Mucosa of stomach (tissue), 1 donor: Measurements from ENCODE around the gene MYRIP.
"Not testable (repeated sequence)": the region's sequence is repeated elsewhere in the genome, so short reads cannot be mapped to it uniquely, and the experiment has no call there.

ENCODE experiments used
- H3K27me3 ChIP-seq: one replicate; pipeline ENCODE4 v1.7.0; 2013; ENCODE audit warnings: mild to moderate bottlenecking, low read length; ENCODE audit not compliant: control insufficient read depth, insufficient read depth
- H3K36me3 ChIP-seq: one replicate; pipeline ENCODE4 v1.7.0; 2013; ENCODE audit warnings: low read length; ENCODE audit not compliant: control insufficient read depth, insufficient read depth
- H3K4me1 ChIP-seq: one replicate; pipeline ENCODE4 v1.7.0; 2013; ENCODE audit warnings: mild to moderate bottlenecking, low read length; ENCODE audit not compliant: control insufficient read depth, insufficient read depth
- H3K4me3 ChIP-seq: one replicate; pipeline ENCODE4 v1.7.0; 2013; ENCODE audit warnings: low read length
- H3K9ac ChIP-seq: one replicate; pipeline ENCODE4 v1.7.0; 2013; ENCODE audit warnings: mild to moderate bottlenecking, low read length, moderate library complexity
- H3K9me3 ChIP-seq: one replicate; pipeline ENCODE4 v1.7.0; 2013; ENCODE audit warnings: mild to moderate bottlenecking, low read length, moderate library complexity; ENCODE audit not compliant: control insufficient read depth
- donor health status: Pancreatic carcinoma.

Gene MYRIP

DNA sequence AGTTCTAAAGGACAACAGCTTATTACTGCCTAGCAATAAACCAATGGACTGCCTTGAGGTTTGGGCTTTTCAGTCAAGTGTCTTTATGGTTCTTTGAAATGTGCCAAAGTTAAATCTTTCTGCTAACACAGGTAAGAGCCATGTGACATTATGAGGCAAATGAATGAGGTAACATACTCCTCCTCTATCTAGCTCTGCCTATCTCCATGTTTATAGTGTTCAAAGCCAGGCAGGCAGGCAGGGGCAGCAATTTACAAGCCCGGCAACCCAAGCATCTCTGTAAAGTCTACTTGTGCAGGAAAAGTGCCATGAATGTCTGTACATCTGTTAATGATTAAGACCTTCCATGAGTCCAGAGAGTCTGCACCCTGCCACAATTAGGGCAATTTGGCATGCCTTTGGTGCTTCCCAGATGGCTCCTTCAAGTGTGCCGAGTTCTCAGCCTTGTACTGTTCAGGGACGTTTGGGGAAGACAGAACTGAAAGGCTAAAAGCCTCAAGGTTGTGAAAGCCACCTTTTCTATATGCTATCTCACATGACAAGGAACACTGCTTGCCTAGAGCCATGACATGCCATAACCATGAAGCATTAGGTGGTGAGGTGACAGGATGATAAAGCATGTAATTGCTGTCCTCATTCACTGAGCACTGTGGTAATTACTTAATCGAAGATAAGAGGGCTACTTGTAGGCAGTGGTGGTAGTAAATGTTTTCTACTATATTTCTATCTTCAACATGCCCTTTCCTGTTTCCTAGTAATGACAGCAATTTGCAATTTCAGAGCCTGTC, 458.7 kb downstream of the MYRIP start:
- no peaks in the 10 kb centered on the region for H3K9me3 ChIP-seq
- no peak overlapping the region for H3K4me3 ChIP-seq
- H3K4me1 ChIP-seq = no peaks in the 10 kb centered on the region
- no peak overlapping the region for H3K9ac ChIP-seq
- no peaks in the 10 kb centered on the region for H3K36me3 ChIP-seq
- H3K27me3 ChIP-seq = no peaks in the 10 kb centered on the region

DNA sequence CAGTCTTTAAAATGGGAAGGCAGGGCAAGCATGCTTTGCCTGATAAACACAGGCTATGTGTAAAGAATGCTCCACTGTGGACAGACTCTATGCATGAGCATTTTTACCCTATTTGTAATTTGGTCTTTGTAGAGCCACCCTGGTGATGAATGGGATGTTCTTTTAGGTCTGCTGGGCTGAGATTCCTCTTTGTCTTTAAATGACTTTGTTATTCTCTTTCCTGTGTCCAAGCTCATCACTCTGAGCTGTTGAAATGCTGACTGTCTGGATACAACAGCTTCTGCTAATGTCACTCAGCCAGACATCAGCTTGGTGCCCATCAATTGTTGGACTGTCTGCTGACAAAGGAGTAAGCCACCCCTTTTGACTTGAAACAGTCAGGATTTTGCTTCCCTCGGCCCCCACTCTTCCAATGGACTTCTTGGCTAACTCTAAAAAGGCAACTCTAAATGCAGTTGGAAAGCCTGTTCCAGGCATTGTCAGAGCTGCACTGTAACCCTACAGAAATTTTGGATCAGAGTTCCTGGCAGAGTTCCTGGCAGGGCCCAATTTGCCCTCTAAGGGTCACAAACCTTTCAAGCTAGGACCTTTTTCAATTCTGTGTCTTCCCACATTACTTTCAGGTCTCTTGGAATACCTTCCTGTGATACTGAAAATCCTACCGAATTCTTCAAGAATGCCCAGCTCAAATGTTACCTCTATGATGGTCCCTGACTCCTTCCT, 459.6 kb downstream of the MYRIP start:
- no peak overlapping the region for H3K9ac ChIP-seq
- H3K4me1 ChIP-seq = no peaks in the 10 kb centered on the region
- H3K36me3 ChIP-seq = no peaks in the 10 kb centered on the region
- H3K27me3 ChIP-seq = no peaks in the 10 kb centered on the region
- no peaks in the 10 kb centered on the region for H3K9me3 ChIP-seq
- H3K4me3 ChIP-seq = no peak overlapping the region

DNA sequence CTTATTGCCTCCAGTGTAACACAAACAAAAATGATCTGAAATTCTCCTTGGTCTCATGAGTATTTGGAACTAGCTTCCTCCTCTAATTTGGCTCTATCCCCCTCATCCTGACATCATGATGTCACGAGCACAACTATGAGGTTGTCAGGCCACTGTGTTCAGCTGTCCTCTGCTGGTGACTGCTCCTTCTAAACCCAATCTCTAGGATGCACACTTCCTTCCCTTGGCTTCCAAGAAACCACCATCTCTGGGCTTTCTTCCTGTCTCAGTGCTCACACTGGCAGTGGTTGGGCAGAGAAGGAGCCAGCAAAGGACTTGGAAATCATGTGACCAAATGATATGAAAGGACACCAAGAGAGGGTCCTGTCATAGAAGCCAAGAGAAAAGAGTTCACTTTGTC, 469.4 kb downstream of the MYRIP start:
- Histone ChIP-seq H3K27me3 (no peaks in the 10 kb centered on the region), H3K9ac (no peak overlapping the region), H3K4me1 (no peaks in the 10 kb centered on the region), H3K36me3 (no peaks in the 10 kb centered on the region), H3K9me3 (no peaks in the 10 kb centered on the region), H3K4me3 (no peak overlapping the region)

DNA sequence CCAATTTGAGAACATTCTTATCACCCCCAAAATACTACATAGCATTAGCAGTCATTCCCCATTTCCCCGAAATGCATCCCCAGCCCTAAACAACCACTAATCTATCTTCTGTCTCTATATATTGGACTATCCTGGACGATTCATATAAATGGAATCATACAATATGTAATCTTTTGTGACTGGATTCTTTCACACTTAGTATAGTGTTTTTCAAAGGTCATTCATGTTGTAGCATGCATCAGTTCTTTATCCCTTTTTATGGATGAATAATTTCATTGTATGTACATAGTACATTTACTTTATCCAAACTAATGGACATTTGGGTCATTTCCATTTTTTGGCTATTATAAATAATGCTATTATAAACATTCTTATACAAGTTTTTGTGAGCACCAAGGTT, 472.6 kb downstream of the MYRIP start:
- H3K4me1 ChIP-seq = no peaks in the 10 kb centered on the region
- H3K36me3 ChIP-seq = no peaks in the 10 kb centered on the region
- H3K4me3 ChIP-seq = no peak overlapping the region
- H3K27me3 ChIP-seq = no peaks in the 10 kb centered on the region
- H3K9ac ChIP-seq = no peak overlapping the region
- no peaks in the 10 kb centered on the region for H3K9me3 ChIP-seq

DNA sequence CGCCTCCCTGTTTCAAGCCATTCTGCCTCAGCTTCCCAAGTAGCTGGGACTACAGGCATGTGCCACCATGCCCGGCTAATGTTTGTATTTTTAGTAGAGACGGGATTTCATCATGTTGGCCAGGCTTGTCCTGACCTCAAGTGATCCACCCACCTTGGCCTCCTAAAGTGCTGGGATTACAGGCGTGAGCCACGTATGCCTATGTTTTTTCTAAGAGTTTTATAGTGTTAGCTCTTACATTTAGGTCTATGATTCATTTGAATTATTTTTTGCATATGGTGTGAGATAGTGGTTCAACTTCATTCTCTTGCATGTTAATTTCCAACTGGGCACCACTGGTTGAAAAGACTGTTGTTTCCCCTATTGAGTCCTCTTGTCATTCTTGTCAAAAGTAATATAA, 473.6 kb downstream of the MYRIP start:
- not testable (repeated sequence) for H3K36me3 ChIP-seq, H3K4me1 ChIP-seq, H3K9me3 ChIP-seq, H3K9ac ChIP-seq, H3K27me3 ChIP-seq, H3K4me3 ChIP-seq

DNA sequence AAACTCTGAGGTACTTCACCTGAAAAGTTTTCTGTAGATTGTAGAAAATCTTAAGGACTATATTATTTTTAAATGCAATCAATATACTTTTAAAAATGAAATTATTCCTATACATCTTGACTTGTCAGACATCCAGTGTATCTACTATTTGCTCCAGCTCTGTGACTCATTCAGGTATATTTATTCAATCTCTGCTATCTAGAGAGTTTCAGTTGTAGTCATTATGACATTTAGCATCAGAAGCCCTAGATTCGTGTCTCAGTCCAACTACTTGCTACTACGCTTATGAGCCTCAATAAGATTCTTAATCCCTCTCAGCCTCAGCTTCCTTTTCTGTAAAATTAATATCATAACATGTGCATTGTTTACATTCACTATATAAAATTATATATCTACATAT, 477.8 kb downstream of the MYRIP start:
- Histone ChIP-seq H3K36me3 (no peaks in the 10 kb centered on the region), H3K4me1 (no peaks in the 10 kb centered on the region), H3K27me3 (no peaks in the 10 kb centered on the region), H3K4me3 (no peak overlapping the region), H3K9ac (no peak overlapping the region), H3K9me3 (no peaks in the 10 kb centered on the region)

DNA sequence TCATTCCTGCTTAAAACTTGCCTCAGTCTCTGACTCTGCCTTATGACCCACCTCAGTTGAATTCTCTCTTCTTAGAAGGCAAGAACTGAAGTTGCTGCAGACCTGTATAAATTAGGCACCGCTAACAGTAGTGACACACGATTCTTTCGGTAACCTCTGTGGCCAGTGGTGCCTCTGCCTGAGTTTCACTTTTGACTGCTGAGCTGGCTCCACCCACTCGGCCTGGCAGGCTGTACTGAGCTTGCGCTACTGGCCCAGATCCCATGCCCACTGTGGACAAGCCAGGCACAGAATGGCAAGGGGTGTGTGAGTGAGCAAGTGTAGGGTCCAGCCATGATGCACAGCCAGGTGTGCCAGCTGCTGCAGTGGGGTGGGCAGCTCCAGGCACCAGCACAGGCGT, 481.0 kb downstream of the MYRIP start:
- Histone ChIP-seq H3K9ac (no peak overlapping the region), H3K4me1 (no peaks in the 10 kb centered on the region), H3K4me3 (no peak overlapping the region), H3K36me3 (no peaks in the 10 kb centered on the region), H3K9me3 (no peaks in the 10 kb centered on the region), H3K27me3 (no peaks in the 10 kb centered on the region)

DNA sequence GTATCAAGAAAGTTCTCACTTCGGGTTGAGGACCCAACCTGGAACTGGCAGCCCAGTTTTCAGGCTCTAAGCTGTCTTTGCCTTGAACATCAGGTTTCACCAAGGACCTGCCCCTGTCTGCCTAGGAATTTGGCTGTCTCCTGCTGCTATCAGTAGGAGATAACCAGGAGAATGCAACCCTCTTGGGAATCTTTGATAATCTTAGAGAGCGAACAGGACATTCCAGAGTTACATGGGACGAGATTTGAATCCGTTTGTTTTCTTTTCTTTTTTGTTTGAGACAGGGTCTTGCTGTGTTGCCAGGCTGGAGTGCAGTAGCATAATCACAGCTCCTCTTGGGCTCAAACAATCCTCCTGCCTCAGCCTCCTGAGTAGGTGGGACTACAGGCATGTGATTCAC, 482.1 kb downstream of the MYRIP start:
- Histone ChIP-seq H3K9ac (no peak overlapping the region), H3K27me3 (no peaks in the 10 kb centered on the region), H3K4me3 (no peak overlapping the region), H3K4me1 (no peaks in the 10 kb centered on the region), H3K9me3 (no peaks in the 10 kb centered on the region), H3K36me3 (no peaks in the 10 kb centered on the region)

DNA sequence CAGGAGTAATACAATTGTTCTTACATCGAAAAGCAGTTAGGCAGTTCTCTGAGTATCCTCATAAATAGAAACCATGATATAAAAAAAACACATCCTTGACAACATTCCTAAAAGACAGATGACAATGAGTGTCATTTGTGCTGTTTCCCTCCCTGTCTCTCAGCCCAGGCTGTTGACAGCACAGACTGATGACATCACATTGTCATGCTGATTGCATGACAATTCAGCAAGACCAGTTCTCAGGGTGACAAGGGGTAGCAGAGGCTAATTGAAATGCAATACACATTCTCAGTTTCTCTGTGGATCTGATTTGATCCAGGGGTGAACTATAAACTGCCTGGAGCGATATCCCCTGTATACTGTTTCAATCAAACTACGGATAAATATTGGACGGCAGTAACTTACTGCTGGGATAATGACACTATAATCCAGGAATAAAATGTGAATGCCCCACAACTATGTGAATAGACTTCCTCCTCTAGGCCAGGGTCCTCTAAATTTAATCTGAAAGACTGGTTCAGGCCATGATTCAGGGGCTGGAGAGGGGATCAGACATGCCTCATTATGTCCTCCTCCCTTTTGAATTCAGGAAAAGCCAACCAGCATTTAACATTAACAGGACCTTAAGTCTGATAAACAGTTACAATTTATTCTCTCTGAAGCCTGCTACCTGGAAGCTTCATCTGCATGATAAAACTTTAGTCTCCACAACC, 483.4 kb downstream of the MYRIP start:
- no peak overlapping the region for H3K9ac ChIP-seq
- no peaks in the 10 kb centered on the region for H3K4me1 ChIP-seq
- no peak overlapping the region for H3K4me3 ChIP-seq
- H3K27me3 ChIP-seq = no peaks in the 10 kb centered on the region
- no peaks in the 10 kb centered on the region for H3K9me3 ChIP-seq
- H3K36me3 ChIP-seq = no peaks in the 10 kb centered on the region

DNA sequence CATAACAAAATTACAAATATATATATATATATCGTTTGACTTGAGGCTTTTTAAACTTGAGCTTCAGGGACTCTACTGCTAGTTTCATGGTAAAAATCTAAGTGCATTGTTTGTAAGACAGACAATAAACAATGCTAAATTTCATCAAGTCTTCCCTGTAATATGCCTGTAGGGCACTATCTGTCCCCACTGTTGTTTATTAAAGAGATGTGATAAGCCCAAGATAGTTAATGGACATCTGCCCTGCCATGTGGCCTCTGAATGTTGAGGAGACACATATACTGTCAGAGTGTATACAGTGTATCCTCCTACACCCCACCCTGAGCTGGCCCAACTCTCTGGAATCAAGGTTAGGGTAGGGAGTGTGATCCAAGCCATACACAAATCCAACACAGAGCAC, 485.0 kb downstream of the MYRIP start:
- Histone ChIP-seq H3K9ac (no peak overlapping the region), H3K9me3 (no peaks in the 10 kb centered on the region), H3K36me3 (no peaks in the 10 kb centered on the region), H3K4me1 (no peaks in the 10 kb centered on the region), H3K27me3 (no peaks in the 10 kb centered on the region), H3K4me3 (no peak overlapping the region)

DNA sequence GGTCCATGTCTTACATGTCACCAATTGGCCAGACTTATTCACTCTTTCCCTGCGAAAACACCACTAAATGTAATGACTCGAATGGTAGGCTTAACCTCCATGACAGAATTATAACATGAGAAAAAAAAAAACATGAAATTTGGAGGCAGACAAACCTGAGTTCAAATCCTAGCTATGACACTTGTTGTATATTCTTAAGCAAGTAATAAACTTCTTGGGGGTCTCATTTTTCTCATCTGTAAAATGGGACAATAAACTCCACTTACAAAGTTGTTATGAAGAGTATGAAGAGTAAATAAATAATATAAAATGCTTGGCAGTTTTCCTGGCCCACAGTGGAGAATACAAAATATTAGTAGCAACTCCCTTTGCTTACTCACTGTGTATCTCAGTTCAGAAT, 488.7 kb downstream of the MYRIP start:
- Histone ChIP-seq H3K27me3 (no peaks in the 10 kb centered on the region), H3K9me3 (no peaks in the 10 kb centered on the region), H3K9ac (no peak overlapping the region), H3K36me3 (no peaks in the 10 kb centered on the region), H3K4me3 (no peak overlapping the region), H3K4me1 (no peaks in the 10 kb centered on the region)

DNA sequence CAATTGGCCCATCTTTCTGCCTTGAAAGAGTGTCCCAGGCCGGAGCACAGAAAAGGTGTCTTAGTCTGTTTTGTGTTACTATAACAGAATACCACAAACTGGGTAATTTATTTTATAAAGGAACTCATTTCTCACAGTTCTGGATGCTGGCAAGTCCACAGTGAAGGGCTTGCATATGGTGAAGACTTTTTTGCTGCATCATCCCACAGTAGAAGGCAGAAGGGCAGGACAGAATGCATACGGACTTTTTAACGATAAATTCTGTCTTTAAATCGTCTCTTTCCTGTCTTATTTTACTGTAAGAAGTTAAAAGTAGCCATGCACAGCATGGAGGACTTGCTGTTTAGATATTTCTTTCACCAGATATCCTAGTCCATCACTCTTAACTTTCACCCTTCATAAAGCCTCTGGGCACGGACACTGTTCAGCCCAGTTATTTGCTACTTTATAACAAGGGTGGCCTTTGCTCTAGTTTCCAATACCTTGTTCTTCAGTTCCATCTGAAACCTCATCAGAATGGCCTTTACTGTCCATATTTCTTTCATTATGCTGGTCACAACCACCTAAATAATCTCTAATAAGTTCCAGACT, 489.8 kb downstream of the MYRIP start:
- H3K27me3 ChIP-seq = no peaks in the 10 kb centered on the region
- no peaks in the 10 kb centered on the region for H3K4me1 ChIP-seq
- no peaks in the 10 kb centered on the region for H3K9me3 ChIP-seq
- no peak overlapping the region for H3K4me3 ChIP-seq
- no peak overlapping the region for H3K9ac ChIP-seq
- H3K36me3 ChIP-seq = no peaks in the 10 kb centered on the region
